BE2C (cell line): ENCODE data around the gene NAV2.

Experiments
- DNase-seq: peaks from one replicate; pipeline ENCODE4 v3.0.0-alpha.2; 2020
- H3K27me3 ChIP-seq: fragments of 250-450 bp; sonication (Bioruptor Pico); 2 replicates; pipeline ENCODE4 v1.5.1; 2020; ENCODE audit warnings: mild to moderate bottlenecking
- H3K36me3 ChIP-seq: fragments of 250-450 bp; sonication (Bioruptor Pico); 2 replicates; pipeline ENCODE4 v1.5.1; 2020; ENCODE audit warnings: mild to moderate bottlenecking
- H3K4me1 ChIP-seq: fragments of 250-450 bp; sonication (Bioruptor Pico); 2 replicates; pipeline ENCODE4 v1.5.1; 2020
- H3K4me3 ChIP-seq: 2 replicates; pipeline ENCODE4 v1.5.1; 2011; ENCODE audit warnings: low read depth, low read length
- H3K9me3 ChIP-seq: fragments of 250-450 bp; sonication (Bioruptor Pico); 2 replicates; pipeline ENCODE4 v1.5.1; 2020
- CTCF ChIP-seq: IDR thresholded peaks from 2 replicates; pipeline ENCODE4 v1.5.1; 2012; ENCODE audit warnings: mild to moderate bottlenecking, low read depth, low read length

NAV2 gene

GRCh38 chr11:19849947-19850593, 137.4 kb downstream of the NAV2 start:
- Histone ChIP-seq H3K4me3 (no peak overlapping the region), H3K27me3 (no peaks in the 10 kb centered on the region), H3K36me3 (no peaks in the 10 kb centered on the region), H3K4me1 (no peaks in the 10 kb centered on the region), H3K9me3 (no peaks in the 10 kb centered on the region)
- no peak for DNase-seq
- no peak for TF ChIP-seq CTCF

- no peaks in the 10 kb centered on the region for H3K4me1 ChIP-seq
- H3K4me3 ChIP-seq: no peak overlapping the region
- H3K27me3 ChIP-seq: no peaks in the 10 kb centered on the region
- no peaks in the 10 kb centered on the region for H3K9me3 ChIP-seq
- DNase-seq: no peak
- no peak for TF ChIP-seq CTCF
- no peaks in the 10 kb centered on the region for H3K36me3 ChIP-seq
Observed at GRCh38 chr11:19852288-19852687, 139.7 kb downstream of the NAV2 start.

GRCh38 chr11:19853016-19853415, 140.4 kb downstream of the NAV2 start:
- DNase-seq: no peak
- no peaks in the 10 kb centered on the region for H3K36me3 ChIP-seq
- no peaks in the 10 kb centered on the region for H3K9me3 ChIP-seq
- no peaks in the 10 kb centered on the region for H3K27me3 ChIP-seq
- no peaks in the 10 kb centered on the region for H3K4me1 ChIP-seq
- no peak overlapping the region for H3K4me3 ChIP-seq
- no peak for TF ChIP-seq CTCF

- no peaks in the 10 kb centered on the region for H3K27me3 ChIP-seq
- no peak for DNase-seq
- H3K4me3 ChIP-seq: no peak overlapping the region
- no peaks in the 10 kb centered on the region for H3K9me3 ChIP-seq
- TF ChIP-seq CTCF: no peak
- H3K36me3 ChIP-seq: no peaks in the 10 kb centered on the region
- H3K4me1 ChIP-seq: no peaks in the 10 kb centered on the region
Observed at GRCh38 chr11:19853920-19854319, 141.3 kb downstream of the NAV2 start.

GRCh38 chr11:19861171-19861570, 148.5 kb downstream of the NAV2 start:
- DNase-seq: no peak
- Histone ChIP-seq H3K4me3 (no peak overlapping the region), H3K9me3 (no peaks in the 10 kb centered on the region), H3K4me1 (no peaks in the 10 kb centered on the region), H3K27me3 (no peaks in the 10 kb centered on the region), H3K36me3 (no peaks in the 10 kb centered on the region)
- TF ChIP-seq CTCF: no peak

- DNase-seq: no peak
- no peaks in the 10 kb centered on the region for H3K36me3 ChIP-seq
- H3K27me3 ChIP-seq: no peaks in the 10 kb centered on the region
- no peaks in the 10 kb centered on the region for H3K4me1 ChIP-seq
- TF ChIP-seq CTCF: no peak
- H3K4me3 ChIP-seq: no peak overlapping the region
- H3K9me3 ChIP-seq: no peaks in the 10 kb centered on the region
Observed at GRCh38 chr11:19862091-19862490, 149.5 kb downstream of the NAV2 start.
